ENCODE results near the gene PRAMEF5.
"Not testable (repeated sequence)": the region's sequence is repeated elsewhere in the genome, so short reads cannot be mapped to it uniquely, and the experiment has no call there.

GRCh38 chr1:13234057-13234456 lies 19.9 kb upstream of the PRAMEF5 start:
- not testable (repeated sequence) for TF ChIP-seq POLR2A (IDR thresholded peaks at IDR 0.05; ENCODE audit: low read depth); POLR2AphosphoS5 (IDR thresholded peaks at IDR 0.05); CTCF (IDR thresholded peaks at IDR 0.05)
